Cortex of kidney (tissue), 1 donor: ENCODE data around the gene MBLAC1.

Experiments used
- DNase-seq: peaks from one replicate; lab custom pipeline; 2025; lab: John Stamatoyannopoulos, UW

Gene MBLAC1

DNA sequence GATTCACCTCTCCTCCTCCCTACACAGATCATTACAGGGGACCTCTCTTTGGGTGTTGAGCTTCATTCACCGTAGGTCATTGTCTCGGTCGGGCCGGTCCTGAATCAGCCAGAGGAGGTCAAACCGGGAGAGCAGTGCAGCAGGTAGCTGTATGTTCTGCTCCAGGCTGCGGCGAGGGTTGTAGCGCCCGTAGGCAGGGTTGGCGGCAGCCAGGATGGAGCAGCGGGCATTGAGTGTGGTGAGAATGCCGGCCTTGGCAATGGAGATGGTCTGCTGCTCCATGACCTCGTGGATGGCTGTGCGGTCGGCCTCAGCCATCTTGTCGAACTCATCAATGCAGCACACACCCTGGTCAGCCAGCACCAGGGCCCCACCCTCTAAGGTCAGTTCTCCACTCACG is 31.1 kb upstream of the MBLAC1 start:
- no peak for DNase-seq

DNA sequence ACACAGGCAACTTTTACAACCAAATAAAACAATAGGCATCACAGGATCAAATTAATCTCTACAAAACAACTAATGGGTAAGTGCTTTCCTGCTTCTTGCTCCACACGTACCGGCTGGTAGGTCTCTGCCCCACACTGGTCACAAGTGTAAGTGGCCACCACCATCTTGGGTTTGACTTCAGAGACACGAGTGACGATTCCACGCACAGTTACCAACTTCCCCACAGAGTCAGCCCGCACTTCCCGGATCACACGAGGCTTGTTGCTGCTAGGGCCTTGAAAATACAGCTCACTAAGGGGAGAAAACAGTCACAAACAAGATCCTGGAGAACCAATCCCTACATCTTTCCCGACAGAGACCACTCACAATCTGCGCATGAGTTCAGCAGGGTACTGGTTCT is 27.9 kb upstream of the MBLAC1 start:
- no peak for DNase-seq

DNA sequence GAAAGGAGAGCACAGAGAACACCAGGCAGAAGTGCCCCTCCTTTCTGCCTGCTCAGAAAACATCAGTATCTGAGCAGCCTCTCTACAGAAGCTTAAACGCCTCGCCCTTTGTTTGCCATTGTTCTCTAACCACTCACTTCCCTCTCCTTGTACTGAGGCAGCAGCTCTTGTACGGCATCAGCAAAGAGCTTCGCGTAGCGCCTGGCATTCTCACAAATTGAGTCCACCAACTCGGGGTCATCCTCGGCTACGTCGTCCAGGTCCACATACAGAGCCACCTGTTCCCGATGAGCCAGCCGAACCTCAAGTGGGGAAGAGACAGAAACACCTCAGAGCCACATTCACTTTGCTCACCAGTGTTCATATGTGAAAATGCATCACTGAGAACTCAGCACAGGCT is 27.3 kb upstream of the MBLAC1 start:
- no peak for DNase-seq

DNA sequence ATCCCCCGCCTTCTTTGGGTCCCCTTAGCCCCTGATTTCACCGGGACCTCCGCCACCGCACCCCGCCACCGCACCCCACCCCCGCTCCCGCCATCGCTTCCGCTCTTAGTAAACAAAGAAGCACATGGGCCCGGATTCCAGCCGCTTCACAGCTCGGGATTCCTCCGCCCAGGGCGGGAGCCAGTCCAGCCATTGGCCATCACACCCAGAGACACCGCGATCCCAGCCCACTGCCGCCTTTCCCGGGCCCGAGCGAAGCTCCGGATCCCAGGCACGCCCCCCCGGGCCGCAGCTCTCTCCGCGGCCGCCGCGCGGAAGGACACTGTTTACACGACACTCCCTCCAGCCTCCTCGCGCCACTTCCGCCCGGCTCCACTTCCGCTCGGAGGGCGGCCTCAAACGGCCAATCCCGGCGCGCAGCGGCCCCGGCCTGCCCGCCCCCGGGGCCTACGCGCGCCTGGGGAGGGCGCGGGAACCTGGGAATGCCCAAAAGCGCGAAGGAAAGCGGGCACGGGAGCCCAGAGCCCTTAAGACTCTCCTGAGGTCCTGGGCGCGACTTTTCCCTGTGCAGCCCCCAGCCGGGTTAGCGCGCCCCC is 26.2 kb upstream of the MBLAC1 start:
- peak; percentile 33 for DNase-seq

DNA sequence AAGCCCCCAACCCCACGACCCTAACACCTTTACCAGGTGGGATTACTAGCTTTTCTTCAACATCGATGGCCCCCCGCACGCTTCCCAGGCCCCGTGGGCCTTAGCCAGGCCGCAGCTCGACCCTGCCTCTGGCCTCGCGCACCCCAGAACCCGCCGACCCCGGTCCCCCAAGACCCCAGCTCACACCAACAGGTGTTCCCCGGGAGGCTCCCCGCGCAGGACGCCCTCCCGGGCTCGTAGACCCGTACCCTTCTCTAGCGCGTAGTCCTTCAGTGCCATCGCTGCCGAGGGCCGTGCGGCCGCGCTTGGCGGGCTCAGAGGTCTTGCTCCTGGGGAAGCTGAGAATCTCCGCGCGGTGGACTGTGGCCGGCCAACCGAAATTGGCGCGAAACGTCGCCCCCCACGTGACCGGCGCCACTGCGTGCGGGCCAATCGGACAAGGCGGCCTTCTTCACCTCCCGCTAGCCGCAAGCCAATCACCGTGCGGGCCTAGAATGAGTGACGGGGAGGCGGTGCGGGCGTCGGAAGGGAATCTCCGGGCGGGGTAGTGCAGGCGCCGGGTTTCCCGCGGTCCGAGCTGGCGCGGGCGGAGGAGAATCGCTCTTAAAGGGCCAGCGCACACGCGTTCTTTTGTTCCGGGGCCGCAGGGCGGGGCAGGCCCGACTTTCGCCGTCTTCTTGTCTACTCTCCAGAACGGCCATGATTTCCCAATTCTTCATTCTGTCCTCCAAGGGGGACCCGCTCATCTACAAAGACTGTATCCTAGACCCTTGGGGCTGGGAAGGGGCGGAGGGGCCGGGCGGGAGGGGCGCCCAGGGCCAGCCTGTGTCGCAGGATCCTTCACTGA is 25.5 kb upstream of the MBLAC1 start, which contains the start of the genes AP4M1 and MCM7:
AP4M1 (plus strand) TSS at position 628 of the 847 bp plus-strand sequence; CDS start at position 700, 72 bp downstream.
MCM7 (minus strand) TSS at position 382 of the 847 bp plus-strand sequence; CDS start at position 279, 103 bp downstream.
- DNase-seq = peak; percentile 82

DNA sequence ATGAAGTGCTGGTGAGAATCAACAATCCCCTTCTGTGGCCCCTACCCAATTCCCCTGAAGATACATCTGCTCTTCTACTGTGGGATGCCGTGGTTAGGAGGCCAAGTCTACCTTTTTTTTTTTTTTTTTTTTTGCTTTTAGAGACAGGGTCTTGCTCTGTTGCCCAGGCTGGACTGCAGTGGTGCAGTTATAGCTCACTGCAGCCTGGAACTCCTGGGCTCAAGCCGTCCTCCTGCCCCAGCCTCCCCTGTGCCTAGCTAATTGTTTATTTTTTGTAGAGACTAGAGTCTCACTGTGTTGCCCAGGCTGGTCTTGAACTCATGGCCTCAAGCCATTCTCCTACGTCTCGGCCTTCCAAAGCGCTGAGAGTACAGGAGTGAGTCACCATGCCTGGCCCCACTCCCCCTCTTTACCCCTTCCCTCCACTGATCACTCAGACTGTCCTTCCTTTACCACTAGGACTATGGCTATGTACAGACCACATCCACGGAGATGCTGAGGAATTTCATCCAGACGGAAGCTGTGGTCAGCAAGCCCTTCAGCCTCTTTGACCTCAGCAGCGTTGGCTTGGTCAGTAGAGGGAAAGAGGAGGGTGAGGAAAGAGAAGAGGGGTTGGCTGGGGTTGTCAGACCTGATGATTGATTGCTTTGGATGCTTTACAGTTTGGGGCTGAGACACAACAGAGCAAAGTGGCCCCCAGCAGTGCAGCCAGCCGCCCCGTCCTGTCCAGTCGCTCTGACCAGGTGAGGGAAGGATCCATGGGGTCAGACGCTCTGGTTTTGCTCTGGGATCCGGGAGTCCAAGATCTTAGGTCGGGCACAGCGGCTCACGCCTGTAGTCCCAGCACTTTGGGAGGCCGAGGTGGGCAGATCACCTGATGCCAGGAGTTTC is 23.6 kb upstream of the MBLAC1 start:
- DNase-seq = no peak

DNA sequence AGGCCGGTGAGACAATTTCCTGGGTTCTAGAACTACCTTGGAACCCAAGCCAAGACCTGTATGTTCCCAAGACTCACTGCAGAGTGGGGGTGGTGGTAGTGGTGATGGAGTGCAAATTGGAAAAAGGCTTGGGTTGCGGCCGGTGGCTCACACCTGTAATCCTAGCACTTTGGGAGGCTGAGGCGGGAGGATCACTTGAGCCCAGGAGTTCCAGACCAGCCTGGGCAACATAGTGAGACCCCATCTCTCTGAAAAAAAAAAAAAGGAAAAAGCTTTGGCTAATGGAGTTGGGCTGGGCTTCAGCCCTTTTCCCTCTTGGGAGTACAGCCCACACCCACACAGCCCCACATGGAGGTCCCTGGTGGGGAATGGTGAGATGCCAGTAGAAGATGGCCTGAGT is 21.2 kb upstream of the MBLAC1 start:
- DNase-seq = no peak

DNA sequence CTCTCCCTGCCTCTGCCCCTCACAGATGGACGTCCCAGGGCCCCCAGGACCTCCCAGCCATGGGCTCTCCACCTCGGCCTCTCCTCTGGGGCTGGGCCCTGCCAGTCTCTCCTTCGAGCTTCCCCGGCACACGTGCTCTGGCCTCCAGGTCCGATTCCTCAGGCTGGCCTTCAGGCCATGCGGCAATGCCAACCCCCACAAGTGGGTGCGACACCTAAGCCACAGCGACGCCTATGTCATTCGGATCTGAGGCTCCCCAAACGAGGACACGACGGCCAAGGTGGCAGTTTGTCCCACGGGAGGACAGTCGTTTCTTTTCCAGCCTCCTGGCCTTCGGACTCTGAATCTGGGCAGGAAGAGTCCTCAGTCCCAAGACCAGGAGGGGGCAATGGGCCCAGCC is 20.1 kb upstream of the MBLAC1 start:
- DNase-seq = no peak

DNA sequence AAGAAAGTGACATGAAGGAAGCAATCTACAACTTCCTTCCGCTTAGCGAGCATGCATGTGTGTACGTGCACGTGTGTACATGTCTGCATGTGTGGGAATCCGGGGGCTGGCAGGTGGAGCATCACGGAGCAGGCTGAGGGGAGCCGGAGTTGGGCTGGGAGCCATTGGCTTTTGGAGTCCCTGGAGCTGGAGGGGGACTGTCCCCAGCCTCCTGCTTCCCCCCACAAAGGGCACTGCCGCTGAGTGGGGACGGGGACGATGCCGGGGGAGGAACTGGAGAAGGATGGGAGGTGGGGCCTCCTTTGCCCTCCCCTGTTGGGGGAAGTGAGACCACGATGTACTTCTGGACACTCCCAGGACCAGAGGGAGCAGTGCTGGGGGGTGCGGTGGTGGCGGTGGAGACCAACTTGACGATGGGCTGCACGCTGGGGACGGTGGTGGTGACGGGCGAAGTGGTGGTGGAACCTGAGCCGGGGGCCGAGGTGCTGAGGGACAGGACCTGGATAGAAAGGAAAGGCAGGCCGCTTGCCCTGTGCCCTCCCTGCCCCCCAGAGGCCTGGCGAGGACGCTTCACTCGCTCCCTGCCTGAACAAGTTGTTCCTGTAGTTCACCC is 19.5 kb upstream of the MBLAC1 start:
- no peak for DNase-seq

DNA sequence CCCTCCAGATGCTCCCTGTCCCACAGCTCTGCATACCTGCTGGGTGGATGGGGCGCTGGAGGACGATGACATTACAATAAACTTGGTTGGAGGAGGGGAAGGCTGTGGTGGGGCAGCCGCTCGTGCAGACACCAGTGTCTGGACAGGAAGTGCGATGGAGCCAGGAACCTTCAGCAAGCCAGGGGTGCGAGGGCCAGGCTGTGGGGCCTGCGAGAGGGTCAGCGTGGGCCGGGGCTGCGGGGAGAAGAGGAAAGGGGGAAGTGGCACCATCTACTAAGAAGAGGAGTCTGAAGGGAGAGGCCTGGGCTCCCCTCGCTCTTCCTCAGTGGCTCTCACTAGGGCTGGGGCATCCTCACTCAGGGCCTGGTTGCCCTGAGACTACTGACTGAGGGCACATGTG is 18.9 kb upstream of the MBLAC1 start:
- no peak for DNase-seq

DNA sequence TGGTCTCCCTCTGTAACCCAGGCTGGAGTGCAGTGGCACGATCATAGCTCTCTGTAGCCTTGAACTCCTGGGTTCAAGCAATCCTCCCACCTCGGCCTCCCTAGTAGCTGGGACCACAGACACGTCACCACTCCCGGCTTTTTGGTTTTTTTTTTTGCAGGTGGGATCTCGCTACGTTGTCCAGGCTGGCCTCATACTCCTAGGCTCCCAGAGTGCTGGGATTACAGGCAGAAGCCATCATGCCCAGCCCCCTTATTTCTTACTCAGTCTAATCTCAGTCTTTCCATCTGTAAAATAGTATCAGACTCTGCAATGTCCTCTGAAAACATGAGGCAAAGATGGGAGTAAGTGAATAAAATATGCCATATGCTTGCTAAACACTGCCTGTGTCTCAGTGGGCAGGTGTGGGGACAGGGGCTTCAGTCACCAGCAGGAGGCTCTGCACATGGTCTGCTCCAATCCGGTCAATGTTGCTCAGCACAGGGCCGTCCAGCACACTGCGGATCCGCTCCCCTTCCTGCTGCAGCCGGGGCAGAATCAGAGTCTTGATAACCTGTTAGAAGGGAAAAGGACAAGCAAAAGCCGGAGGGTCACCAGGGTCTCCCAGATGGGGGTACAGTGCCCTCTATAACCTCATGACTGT is 17.1 kb upstream of the MBLAC1 start:
- DNase-seq = no peak

DNA sequence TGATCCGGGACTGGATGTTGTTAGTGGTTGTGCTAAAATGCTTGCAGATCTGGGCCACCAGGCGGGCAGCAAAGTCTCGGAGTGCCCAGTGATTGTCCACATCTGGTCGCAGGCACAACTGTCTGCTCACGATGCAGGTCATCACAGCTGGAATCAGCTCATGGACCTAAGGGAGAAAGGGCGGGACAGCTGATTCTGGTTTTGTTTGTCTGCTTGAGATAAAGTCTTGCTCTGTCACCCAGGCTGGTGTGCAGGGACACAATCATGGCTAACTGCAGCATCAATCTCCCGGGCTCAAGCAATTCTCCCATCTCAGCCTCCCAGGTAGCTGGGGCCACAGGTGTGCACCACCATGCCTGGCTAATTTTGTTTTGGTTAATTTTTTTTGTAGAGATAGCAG is 15.6 kb upstream of the MBLAC1 start:
- DNase-seq = no peak

DNA sequence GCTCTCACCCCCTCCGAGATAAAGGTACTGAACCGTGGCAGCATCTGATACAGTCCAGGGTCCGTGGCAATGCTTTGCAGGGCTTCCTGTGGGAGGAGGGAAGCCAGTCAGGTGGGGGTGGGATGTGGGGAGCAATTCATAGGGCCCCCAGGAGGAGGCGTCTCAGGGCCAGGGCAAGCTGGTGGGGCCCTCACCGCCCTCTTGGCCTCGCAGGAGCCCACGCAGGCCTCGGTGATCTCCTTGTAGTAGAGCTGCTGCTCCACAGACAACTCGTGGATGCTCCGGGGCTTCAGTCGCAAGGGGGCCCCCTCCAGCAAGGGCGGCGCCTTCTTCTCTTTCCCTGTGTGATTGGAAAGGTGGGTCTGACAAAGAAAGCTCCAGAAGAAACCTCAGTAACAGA is 14.9 kb upstream of the MBLAC1 start:
- DNase-seq = no peak

DNA sequence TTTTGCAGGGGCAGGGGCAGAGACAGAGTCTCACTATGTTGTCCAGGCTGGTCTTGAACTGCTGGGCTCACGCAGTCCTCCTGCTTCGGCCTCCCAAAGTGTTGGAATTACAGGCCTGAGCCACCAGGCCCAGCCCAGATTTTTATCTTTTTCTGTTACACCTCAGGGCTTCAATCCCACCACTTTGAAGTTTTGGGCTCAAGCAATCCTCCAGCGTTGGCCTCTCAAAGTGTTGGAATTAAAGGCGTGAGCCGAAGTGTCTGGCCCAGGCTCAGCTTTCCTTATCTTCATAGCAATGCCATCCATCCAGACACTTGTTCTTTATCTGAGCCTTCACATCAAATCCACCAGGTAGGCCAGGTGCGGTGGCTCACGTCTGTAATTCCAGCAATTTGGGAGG is 11.7 kb upstream of the MBLAC1 start:
- DNase-seq = no peak

DNA sequence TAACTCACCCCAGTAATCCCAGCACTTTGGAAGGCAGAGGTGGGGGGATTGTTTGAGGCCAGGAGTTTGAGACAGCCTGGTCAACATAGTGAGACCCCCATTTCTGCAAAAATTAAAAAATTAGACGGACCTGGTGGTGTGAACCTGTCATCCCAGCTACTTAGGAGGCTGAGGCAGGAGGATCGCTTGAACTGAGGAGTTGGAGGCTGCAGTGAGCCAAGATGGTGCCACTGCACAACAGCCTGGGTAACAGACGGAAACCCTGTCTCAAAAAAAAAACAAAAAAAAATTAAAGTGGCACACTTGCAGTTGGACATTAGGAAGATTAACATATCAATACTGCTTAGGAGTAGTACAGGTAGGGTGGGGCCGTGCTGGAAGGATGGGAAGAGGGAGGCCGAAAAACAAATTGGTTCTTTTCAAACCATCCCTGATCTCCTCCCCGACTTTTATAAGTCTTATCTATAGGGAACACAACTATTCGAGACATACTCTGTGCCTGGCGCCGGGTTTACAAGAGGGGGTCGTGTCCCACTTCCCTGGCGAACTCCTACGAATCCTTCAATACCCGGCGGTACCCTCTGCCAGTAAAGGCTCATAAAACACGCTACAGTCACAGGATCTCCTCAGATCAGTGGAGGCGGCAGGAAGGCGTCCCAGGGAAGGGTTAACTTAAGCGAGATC is 8.2 kb upstream of the MBLAC1 start:
- DNase-seq = no peak

DNA sequence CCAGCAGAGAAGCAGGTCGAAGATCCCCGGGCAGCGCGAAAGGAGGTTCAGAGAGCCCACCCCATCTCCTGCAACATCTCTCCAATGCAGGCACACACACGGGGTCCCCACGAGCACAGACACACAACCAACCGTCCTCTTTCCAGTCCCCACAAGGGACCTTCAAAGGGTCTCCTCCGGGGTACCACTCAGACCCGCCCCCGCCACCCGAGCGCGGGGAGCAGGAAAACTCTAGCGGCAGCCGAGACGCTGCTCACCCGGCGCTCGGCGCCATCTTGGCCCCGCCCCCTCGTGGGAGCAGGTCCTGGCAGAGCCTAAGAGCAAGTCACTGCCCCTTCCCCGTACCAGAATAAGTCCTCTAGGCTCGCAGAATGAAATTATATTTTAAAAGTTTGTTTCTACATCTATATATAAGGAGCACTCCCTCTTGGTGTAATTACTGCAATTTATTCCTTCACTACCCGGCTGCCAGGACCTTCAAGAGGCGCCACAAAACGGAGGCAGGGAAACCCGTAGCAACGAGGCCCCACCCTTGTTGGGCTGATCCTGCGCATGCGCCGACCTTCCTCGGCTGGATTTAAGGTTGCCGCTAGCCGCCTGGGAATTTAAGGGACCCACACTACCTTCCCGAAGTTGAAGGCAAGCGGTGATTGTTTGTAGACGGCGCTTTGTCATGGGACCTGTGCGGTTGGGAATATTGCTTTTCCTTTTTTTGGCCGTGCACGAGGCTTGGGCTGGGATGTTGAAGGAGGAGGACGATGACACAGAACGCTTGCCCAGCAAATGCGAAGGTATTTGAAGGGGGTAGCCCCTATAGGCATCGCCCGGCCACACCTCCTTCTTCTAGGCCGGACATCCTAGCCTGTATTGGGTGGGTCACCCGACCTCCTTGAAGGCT is 7.4 kb upstream of the MBLAC1 start, which contains the start of the genes CNPY4 and TAF6:
CNPY4 (plus strand) TSS at position 563 of the 898 bp plus-strand sequence; CDS start at position 674, 111 bp downstream.
TAF6 (minus strand) TSS at position 287 of the 898 bp plus-strand sequence. CDS start 5,149 bp downstream, outside the sequence.
- DNase-seq = no peak

DNA sequence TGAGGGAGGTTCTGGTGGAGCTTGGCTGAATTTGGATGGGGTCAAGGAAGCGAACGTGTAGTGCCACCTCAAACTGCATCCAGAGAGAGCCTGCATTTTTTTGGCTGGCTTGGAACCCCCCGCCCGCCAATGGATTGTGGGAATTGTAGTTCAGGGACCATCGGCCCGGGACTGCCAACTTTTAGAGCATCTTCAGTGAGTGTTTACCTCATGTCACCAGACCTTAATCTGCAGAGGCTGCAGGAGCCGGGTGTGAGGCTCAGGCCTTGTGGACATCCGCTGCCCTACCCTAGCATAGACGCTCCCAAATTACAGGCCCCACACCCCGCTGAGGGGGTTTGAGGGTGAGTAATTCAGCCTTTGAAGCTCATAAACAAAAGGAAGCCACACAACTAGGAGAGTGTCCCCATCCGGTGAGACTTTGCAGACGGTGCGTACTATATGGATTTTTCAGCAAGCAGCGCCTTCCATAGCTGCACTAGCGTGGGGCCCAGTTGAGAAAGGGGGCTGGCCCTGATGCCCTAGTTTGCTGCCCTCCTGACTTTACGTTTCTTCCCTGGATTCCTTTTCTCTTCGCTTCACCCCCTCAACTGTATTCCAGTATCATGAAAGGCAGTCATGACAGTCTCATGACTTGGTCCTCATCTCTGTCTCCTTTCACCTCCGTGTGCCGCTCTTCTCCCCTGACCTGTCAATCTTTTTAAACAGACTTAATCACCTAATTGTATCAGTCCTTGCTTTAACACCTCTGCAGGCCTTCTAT is 6.6 kb upstream of the MBLAC1 start:
- DNase-seq = no peak

DNA sequence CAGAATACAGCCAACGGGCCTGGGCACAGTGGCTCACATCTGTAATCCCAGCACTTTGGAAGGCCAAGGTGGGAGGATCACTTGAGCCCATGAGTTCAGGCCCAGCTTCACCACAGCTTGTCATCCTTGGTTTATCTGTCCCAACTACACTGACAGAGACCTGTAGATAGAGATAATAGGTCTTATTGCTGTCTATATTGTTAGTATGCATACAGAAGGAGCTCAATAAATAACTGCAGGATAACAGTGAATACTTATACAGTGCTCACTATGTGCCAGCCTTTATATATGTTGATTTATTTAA is 6.1 kb upstream of the MBLAC1 start:
- no peak for DNase-seq

DNA sequence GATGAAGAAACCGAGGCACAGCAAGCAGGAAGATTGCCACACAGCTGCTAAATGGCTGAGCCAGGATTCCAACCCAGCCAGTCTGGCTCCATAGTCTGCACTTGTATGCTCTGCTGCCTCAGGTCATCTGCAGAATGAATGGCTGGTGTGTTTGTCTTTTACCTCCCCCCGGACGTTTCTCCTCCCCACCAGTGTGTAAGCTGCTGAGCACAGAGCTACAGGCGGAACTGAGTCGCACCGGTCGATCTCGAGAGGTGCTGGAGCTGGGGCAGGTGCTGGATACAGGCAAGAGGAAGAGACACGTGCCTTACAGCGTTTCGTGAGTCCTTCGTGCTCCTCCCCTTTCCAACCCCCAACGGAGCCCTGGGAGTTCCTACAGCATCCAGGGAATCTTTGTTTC is 4.7 kb upstream of the MBLAC1 start:
- no peak for DNase-seq
